PC-3 (cell line): ENCODE measurements around the gene TSHZ2.

Experiments
- EZH2 ChIP-seq: fragments of 300-600 bp; sonication (generic); IDR thresholded peaks from one replicate; pipeline ENCODE4 v1.6.1; 2017; ENCODE audit warnings: antibody characterized with exemption, mild to moderate bottlenecking, low read length; ENCODE audit not compliant: unreplicated experiment
- TF ChIP-seq, protein P1 (sequence below): fragments of 300-600 bp; sonication (generic); conservative IDR thresholded peaks from 2 replicates; pipeline ENCODE4 v1.5.1; 2017; ENCODE audit warnings: antibody characterized with exemption, low read depth, mild to moderate bottlenecking, low read length

DNA sequence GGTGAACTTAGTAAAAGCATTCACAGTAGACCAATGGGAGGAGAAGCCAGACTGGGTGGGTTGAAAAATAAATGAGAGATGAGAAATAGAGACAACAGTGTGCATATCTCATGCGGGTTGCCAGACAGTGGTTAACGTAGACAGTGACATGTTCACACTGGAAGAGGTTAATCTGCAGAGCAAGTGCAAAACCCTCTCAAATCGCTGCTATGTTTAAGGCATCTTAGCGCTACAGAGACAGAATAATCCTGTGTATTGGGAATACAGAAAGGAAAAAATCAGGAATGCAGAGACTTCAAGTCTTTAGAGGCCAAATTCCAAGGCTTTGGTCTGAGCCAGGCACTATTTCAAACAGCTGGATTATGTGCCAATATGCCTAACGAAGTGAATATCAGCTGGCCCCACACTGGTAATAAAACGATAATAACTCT is 107.1 kb downstream of the TSHZ2 start:
- TF ChIP-seq, protein P1, sequence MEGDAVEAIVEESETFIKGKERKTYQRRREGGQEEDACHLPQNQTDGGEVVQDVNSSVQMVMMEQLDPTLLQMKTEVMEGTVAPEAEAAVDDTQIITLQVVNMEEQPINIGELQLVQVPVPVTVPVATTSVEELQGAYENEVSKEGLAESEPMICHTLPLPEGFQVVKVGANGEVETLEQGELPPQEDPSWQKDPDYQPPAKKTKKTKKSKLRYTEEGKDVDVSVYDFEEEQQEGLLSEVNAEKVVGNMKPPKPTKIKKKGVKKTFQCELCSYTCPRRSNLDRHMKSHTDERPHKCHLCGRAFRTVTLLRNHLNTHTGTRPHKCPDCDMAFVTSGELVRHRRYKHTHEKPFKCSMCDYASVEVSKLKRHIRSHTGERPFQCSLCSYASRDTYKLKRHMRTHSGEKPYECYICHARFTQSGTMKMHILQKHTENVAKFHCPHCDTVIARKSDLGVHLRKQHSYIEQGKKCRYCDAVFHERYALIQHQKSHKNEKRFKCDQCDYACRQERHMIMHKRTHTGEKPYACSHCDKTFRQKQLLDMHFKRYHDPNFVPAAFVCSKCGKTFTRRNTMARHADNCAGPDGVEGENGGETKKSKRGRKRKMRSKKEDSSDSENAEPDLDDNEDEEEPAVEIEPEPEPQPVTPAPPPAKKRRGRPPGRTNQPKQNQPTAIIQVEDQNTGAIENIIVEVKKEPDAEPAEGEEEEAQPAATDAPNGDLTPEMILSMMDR = no peak
- no peak for TF ChIP-seq EZH2
